ENCODE data around the gene CLCN1.

- TF ChIP-seq POLR2A (IDR thresholded peaks at IDR 0.05), result no peak
- TF ChIP-seq CTCF (IDR thresholded peaks at IDR 0.05), result no peak
These were observed 46.7 kb upstream of the CLCN1 start for GRCh38 chr7:143269251-143269650.

Data from prostate gland (tissue), 2 donors.